Measurements from ENCODE around the gene OTUD7B. TPM values are rescaled to one million over a fixed set of nuclear protein-coding genes. Genes with fewer than 3 reads are reported as not detected.

Gene OTUD7B
- total RNA-seq, 1 experiment from 2014 or later, result 23.5 TPM

DNA sequence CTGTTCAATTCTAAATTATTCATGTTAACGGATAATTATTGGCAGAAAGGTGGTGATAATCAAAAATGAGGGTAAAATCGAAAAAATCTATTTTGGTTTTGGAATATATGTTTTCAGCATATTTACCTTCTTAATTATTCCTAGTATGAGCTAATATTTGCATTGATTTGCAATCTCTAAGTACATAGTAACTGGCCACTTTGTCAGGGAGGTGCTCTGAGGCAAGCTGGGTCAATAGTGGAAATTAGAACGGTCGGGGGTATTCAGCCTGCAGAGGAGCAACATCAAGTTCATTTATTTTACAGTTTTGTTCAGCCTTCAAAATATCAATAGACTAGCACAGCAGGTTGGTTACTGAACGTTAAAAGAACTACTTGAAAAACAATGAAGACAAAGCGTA, 1.8 kb downstream of the OTUD7B start:
- Histone ChIP-seq H3K23ac (ENCODE audit: insufficient read length, low read depth, low read length) (no peak overlapping the region), H3K4ac (ENCODE audit: low read depth, low read length) (no peak overlapping the region), H3K14ac (ENCODE audit: insufficient read depth, low read length) (no peak overlapping the region), H4K20me1 (ENCODE audit: control insufficient read depth, insufficient read depth, insufficient read length) (peaks cover 2% of the 10 kb centered on the region), H3K4me2 (ENCODE audit: insufficient read depth, insufficient read length, low read length) (peak overlapping the region; percentile 94), H3K27ac (ENCODE audit: insufficient read length, low read depth, low read length) (no peak overlapping the region), H3K9ac (ENCODE audit: extremely low read depth, insufficient read length, low read length) (peak overlapping the region; percentile 86), H3K4me1 (ENCODE audit: insufficient read depth, low read length) (no peaks in the 10 kb centered on the region), H3K27me3 (ENCODE audit: insufficient read depth, low read length) (no peaks in the 10 kb centered on the region), H3K9me3 (ENCODE audit: control insufficient read depth, low read depth, low read length) (no peaks in the 10 kb centered on the region), H4K91ac (ENCODE audit: insufficient read length, low read depth, low read length) (no peak overlapping the region), H4K5ac (ENCODE audit: insufficient read length, low read depth, low read length) (no peak overlapping the region), H3T11ph (ENCODE audit: low read length) (no peak overlapping the region), H3K79me2 (ENCODE audit: insufficient read depth, low read length) (peaks cover 4% of the 10 kb centered on the region; the same call in 1 of the 2 replicates), H2BK5ac (ENCODE audit: insufficient read length, low read length) (no peak overlapping the region), H2AFZ (ENCODE audit: low read length) (no peak overlapping the region), H3K79me1 (ENCODE audit: insufficient read depth, low read depth, low read length, poor library complexity, severe bottlenecking) (no peaks in the 10 kb centered on the region), H2BK12ac (ENCODE audit: insufficient read length, low read depth, low read length) (no peak overlapping the region), H2AK5ac (ENCODE audit: insufficient read length, low read length) (no peak overlapping the region), H4K8ac (replicated peaks; ENCODE audit: insufficient read length, low read depth, low read length) (no peak overlapping the region), H3K18ac (ENCODE audit: insufficient read length, low read depth, low read length) (no peak overlapping the region), H2BK15ac (ENCODE audit: low read depth, low read length) (no peak overlapping the region), H3K23me2 (ENCODE audit: insufficient read length, low read depth, low read length, poor library complexity, severe bottlenecking) (peaks cover 15% of the 10 kb centered on the region), H2BK120ac (ENCODE audit: low read depth, low read length, poor library complexity, severe bottlenecking) (no peak overlapping the region), H2BK20ac (ENCODE audit: low read depth, low read length, poor library complexity, severe bottlenecking) (no peak overlapping the region), H3K56ac (ENCODE audit: insufficient read length, low read depth, low read length) (no peak overlapping the region)
- Mint-ChIP-seq H3K9me3 (no peaks in the 10 kb centered on the region; a peak in 1 of 5 replicates), H3K27ac (no peak overlapping the region), H3K36me3 (ENCODE audit: insufficient read depth in 1 of 3, low read depth in 3 of 3) (peaks cover 7 to 17% (median 15%) of the 10 kb centered on the region in 3 experiments; a peak in 6 of 7 replicates), H3K4me1 (peaks cover 16 to 30% of the 10 kb centered on the region in 2 experiments), H3K27me3 (ENCODE audit: low read depth) (no peaks in the 10 kb centered on the region; the same call in 1 of the 2 replicates), H3K4me3 (peak overlapping the region; percentile 94 to 97)
- WGBS (ENCODE audit: extremely low coverage, insufficient read length, low lambda C conversion rate), result no CpG with 5 or more reads among the region's 6 CpGs
- TF ChIP-seq, protein P1, sequence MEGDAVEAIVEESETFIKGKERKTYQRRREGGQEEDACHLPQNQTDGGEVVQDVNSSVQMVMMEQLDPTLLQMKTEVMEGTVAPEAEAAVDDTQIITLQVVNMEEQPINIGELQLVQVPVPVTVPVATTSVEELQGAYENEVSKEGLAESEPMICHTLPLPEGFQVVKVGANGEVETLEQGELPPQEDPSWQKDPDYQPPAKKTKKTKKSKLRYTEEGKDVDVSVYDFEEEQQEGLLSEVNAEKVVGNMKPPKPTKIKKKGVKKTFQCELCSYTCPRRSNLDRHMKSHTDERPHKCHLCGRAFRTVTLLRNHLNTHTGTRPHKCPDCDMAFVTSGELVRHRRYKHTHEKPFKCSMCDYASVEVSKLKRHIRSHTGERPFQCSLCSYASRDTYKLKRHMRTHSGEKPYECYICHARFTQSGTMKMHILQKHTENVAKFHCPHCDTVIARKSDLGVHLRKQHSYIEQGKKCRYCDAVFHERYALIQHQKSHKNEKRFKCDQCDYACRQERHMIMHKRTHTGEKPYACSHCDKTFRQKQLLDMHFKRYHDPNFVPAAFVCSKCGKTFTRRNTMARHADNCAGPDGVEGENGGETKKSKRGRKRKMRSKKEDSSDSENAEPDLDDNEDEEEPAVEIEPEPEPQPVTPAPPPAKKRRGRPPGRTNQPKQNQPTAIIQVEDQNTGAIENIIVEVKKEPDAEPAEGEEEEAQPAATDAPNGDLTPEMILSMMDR (conservative IDR thresholded peaks at IDR 0.05), result no peak
- no peak for DNase-seq
